GM18498 (cell line): Measurements from ENCODE around the gene TSPAN3.
A peak's percentile ranks its signal among the peaks of the same experiment; 100 is the strongest.

ENCODE experiments used
- ATAC-seq: cut with Tn5 transposase; IDR thresholded peaks from one replicate; pipeline ENCODE4 v1.9.1; 2021; ENCODE audit warnings: mild to moderate bottlenecking, moderate library complexity; ENCODE audit not compliant: unreplicated experiment

TSPAN3 gene

GRCh38 chr15:77012868-77013267 is 58.0 kb downstream of the TSPAN3 start:
- no peak for ATAC-seq

- ATAC-seq: no peak
Observed at GRCh38 chr15:77012117-77012712, 58.7 kb downstream of the TSPAN3 start.

GRCh38 chr15:77010857-77011256 is 60.1 kb downstream of the TSPAN3 start:
- ATAC-seq: no peak

GRCh38 chr15:77010312-77010686 is 60.6 kb downstream of the TSPAN3 start:
- no peak for ATAC-seq

DNA sequence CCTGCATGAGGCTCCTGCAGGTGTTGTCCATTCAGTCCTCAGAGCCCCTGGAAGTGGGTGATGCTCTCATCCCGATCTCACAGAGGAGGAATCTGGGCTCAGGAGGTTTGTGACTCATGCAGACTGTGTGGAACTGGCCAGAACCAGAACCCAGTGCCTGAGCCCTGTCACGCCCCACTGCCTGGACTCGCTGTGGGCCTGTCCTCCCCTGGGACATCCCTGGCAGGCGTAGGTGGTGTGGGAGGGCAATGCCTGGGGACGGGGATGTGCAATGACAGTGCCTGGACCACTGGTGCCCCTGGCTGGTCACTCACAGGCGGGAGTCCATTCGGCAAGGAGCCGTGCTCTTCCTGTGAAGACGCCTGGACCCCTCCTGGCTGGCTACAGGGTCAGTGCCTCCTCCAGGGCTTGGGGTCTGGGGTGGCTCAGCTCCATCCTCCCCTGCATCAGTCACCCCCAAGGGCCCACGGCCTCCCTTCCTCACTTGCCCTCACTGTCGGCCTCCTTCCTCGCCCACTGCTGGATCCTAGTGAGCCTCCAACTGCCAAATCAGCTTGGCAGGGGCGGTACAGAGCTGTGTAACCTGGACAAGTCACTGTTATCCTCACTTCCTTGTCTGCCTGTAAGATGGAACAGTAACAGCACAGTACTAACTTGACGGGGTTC is 61.1 kb downstream of the TSPAN3 start:
- ATAC-seq: no peak

GRCh38 chr15:77009176-77009575 is 61.7 kb downstream of the TSPAN3 start:
- ATAC-seq: no peak

DNA sequence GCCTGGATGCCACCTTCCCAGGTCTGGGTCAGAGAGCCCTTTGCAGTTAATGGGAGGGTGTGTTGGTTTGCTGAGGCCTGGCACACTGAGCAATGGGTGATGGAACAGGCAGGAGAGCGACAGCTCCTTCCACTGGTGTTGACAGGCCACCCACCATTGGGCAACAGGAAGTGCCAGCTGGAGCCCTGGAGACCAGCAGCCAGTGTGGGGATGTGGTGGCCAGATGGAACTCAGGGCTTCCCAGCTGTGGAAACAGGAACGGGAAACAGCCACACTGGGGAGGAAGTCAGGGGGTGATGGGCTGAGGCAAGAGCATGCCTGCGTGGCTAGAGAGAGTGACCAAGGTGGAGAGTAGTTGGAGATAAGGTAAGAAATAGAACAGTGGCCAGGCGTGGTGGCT is 66.7 kb downstream of the TSPAN3 start:
- ATAC-seq: no peak

DNA sequence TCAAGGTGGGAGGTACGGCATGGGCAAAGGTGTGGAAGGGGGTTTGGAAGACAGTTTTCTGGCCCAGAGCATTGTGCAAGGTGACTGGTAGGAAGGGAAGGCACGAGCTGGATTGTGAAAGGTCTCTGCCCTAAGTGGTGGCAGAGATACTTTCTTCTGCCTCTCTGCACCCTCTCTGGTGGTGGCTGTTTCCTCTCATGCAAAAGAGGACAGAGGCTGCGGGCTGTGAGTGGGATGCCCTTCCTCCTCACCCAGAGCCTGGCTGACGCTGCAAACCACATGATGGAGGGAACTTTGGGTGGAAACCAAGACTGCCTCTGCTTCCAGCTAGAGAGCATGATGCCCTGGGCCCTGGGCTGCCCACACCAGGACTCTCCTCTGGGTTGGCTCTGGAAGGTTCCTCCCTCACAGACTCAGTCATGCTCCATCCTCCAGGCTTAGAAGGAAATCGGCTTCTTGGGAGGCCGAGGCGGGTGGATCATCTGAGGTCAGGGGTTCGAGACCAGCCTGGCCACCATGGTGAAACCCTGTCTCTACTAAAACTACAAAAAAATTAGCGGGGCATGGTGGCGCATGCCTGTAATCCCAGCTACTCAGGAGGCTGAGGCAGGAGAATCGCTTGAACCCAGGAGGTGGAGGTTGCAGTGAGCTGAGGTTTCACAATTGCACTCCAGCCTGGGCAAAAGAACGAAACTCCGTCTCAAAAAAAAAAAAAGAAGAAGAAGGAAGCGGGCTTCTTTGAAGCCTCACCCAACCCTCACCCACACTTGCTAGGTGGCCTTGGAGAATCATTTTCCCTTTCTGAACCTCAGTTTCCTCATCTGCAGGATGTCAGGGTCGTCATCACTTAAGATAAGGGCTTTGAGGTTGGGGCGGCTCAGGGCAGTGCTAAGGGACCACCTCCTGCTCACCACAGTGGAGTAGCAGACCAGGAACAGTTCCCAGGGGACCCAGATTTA is 67.7 kb downstream of the TSPAN3 start:
- peak; percentile 89 for ATAC-seq

DNA sequence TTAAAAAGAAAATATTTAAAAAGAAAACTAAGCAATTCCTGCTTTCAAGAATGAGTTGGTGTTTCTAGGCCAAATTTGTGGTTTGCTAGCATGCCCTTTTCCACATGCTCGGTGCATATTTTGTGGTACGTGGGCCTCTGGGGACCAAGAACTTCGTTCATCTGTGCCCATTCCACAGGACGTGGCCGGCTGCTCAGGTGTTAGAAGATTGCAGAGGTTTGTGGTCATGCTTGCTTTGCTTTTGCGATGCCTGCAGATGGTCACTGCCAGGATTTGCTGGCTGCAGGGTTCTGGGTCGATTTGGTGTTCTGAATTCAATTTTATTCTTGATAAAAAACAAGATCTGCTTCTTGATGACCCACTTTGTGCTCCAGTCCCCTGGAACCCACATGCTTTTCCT is 68.5 kb downstream of the TSPAN3 start:
- ATAC-seq: no peak

GRCh38 chr15:77001966-77002365 is 68.9 kb downstream of the TSPAN3 start:
- no peak for ATAC-seq

GRCh38 chr15:77001351-77001750 is 69.6 kb downstream of the TSPAN3 start:
- no peak for ATAC-seq

DNA sequence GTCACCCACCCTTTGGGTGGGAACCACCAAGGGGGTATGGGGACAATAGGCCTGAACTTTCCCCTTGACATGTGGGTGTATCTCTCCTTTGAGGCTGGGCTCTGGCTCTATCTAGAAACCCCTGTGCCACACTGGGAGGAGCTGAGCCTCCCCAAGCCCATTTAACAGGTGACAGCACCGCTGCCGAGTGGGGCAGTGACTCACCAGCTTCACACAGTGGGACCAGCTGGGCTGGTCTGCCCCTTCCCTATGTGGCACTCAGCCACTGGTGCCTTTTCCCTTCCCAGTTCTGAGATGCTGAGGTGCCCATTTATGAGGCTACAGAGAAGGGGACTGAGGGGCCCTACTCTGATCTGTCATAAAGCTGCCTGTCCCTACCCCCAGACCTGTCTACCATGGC is 70.9 kb downstream of the TSPAN3 start:
- ATAC-seq: no peak

GRCh38 chr15:76998663-76999285 is 72.1 kb downstream of the TSPAN3 start:
- ATAC-seq: no peak

GRCh38 chr15:76996526-76997401 is 74.1 kb downstream of the TSPAN3 start:
- no peak for ATAC-seq

DNA sequence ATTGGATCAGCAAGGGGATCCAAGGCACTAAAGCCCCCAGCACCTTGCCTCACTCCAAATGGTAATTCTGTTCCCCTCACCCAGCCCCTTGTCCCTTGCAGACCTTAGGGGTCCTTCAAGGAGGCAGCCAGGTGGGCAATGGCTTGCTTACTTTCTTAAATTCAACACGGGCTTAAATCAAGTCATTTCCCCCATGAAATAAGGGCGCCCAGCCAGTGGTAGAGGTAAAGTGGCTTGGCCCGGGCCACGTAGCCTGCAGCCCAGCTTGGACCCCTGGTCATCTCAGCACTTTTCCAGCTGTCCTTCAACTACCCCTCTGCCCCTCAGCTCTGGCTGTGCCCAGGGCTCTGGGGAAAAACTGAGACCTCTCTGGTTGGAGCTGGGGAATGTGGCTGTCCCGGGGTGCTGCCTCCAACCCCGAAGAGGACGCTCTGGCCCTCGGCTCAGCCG is 74.8 kb downstream of the TSPAN3 start:
- no peak for ATAC-seq

DNA sequence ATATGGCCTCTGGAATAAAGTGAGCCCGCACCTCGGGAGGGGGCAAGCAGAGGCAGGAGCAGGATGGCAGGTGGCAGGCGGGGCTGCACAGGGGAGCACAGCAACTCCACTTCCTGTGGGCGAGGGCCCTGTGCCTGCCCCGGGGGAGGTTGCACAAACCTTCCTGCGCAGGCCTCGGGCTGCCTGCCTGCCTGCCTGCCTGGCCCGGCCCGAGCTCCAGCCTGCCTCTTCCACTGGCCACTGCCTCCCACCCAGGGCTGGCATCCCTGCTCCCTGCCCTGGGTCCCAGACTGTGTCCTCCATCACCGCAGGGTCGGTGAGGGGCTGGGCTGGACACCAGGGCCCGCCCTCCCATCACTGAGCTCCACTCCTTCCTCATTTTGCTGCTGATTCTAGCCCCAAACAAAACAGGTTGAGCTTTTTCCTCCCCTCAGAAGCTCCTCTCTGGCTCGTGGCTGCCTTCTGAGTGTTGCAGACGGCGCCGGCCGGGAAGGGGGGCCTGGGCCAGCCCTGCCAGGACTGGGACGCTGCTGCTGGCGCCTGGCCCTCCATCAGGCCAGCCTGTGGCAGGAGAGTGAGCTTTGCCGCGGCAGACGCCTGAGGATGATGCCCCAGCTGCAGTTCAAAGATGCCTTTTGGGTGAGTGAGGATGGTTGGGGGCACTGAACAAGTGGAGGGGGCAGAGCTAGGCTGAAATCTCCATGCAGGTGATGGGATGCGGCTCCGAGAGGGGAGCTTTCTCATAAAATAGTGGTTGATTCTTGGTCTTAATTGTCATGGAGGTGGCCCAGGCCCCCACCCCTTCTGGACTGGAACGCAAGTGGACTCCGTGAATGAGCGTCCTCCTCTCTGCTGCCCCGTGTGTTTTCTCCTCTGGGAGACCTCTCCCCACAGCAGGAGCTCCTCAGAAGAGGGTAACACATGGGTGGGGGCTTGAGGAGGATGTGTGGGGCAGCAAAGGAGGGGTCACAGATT is 75.7 kb downstream of the TSPAN3 start, which contains the start of gene PSTPIP1:
TSS of gene PSTPIP1 (plus strand) at position 156 of the 975 bp plus-strand sequence. CDS start at position 604, 448 bp downstream.
- peak; percentile 71 for ATAC-seq

GRCh38 chr15:76994496-76994895 is 76.4 kb downstream of the TSPAN3 start:
- no peak for ATAC-seq

DNA sequence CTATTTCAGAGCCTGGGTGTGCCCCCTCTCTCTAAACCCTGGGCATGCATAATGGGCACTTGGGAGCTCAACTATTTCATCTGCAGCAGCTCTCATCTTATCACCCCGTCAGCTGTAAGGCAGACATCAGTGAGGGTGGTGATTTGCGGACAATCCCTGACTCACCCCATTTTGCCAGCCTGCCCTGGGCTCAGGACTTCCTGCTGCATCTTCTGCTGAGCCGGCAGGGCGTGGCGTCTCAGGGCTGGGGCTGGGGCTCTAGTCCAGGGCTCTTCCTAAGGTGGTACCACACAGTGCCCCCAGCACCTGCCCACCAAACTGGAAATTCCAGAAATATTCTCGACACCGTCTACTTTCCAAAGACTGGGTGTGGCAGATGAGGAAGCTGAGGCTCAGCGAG is 76.9 kb downstream of the TSPAN3 start:
- no peak for ATAC-seq

- ATAC-seq: no peak
Observed at GRCh38 chr15:76993114-76993725, 77.7 kb downstream of the TSPAN3 start.
